Mesendoderm (in vitro differentiated cells): ENCODE data around the gene HMGN1.
"Not testable (repeated sequence)": the region's sequence is repeated elsewhere in the genome, so short reads cannot be mapped to it uniquely, and the experiment has no call there.

Experiments
- DNase-seq: peaks from one replicate; pipeline ENCODE4 v3.0.0; 2013
- H2AK5ac ChIP-seq: 2 replicates; pipeline ENCODE4 v1.6.1; 2013; ENCODE audit warnings: low read length, inconsistent platforms
- H2BK120ac ChIP-seq: 2 replicates; pipeline ENCODE4 v1.6.1; 2013; ENCODE audit warnings: low read depth, mild to moderate bottlenecking, low read length, moderate library complexity, mixed read lengths
- H2BK15ac ChIP-seq: replicated peaks from 2 replicates; pipeline ENCODE4 v1.6.1; 2013; ENCODE audit warnings: low read depth, mild to moderate bottlenecking, moderate library complexity
- H2BK5ac ChIP-seq: 2 replicates; pipeline ENCODE4 v1.6.1; 2013; ENCODE audit warnings: low read length, inconsistent platforms
- H3K18ac ChIP-seq: 2 replicates; pipeline ENCODE4 v1.6.1; 2013; ENCODE audit warnings: mild to moderate bottlenecking, low read length, mixed read lengths
- H3K23ac ChIP-seq: one replicate; pipeline ENCODE4 v1.6.1; 2013; ENCODE audit warnings: low read length
- H3K27ac ChIP-seq: 2 replicates; pipeline ENCODE4 v1.5.1; 2013; ENCODE audit warnings: low read depth, mild to moderate bottlenecking, inconsistent platforms, low read length, moderate library complexity
- H3K27me3 ChIP-seq: 2 replicates; pipeline ENCODE4 v1.6.1; 2013; ENCODE audit warnings: low read length, control low read depth, mild to moderate bottlenecking, inconsistent platforms; ENCODE audit not compliant: insufficient read depth, poor library complexity
- H3K36me3 ChIP-seq: 2 replicates; pipeline ENCODE4 v1.6.1; 2013; ENCODE audit warnings: low read length, inconsistent platforms; ENCODE audit not compliant: control insufficient read depth, insufficient read depth
- H3K4ac ChIP-seq: one replicate; pipeline ENCODE4 v1.6.1; 2013; ENCODE audit warnings: low read depth, mild to moderate bottlenecking, low read length, moderate library complexity
- H3K4me1 ChIP-seq: 2 replicates; pipeline ENCODE4 v1.6.1; 2013; ENCODE audit warnings: low read depth, low read length, inconsistent platforms; ENCODE audit not compliant: control insufficient read depth
- H3K4me2 ChIP-seq: 2 replicates; pipeline ENCODE4 v1.6.1; 2013; ENCODE audit warnings: low read length
- H3K4me3 ChIP-seq: 2 replicates; pipeline ENCODE4 v1.5.1; 2013; ENCODE audit warnings: mild to moderate bottlenecking, low read length
- H3K56ac ChIP-seq: one replicate; pipeline ENCODE4 v1.6.1; 2013; ENCODE audit warnings: low read length
- H3K79me1 ChIP-seq: 2 replicates; pipeline ENCODE4 v1.6.1; 2013; ENCODE audit warnings: low read length, inconsistent platforms
- H3K79me2 ChIP-seq: 2 replicates; pipeline ENCODE4 v1.6.1; 2013; ENCODE audit warnings: mild to moderate bottlenecking, low read length; ENCODE audit not compliant: control insufficient read depth, insufficient read depth
- H3K9ac ChIP-seq: 2 replicates; pipeline ENCODE4 v1.6.1; 2013; ENCODE audit warnings: low read length, inconsistent platforms
- H4K5ac ChIP-seq: one replicate; pipeline ENCODE4 v1.6.1; 2013; ENCODE audit warnings: low read length
- H4K8ac ChIP-seq: one replicate; pipeline ENCODE4 v1.6.1; 2013; ENCODE audit warnings: low read depth, mild to moderate bottlenecking, control low read depth, low read length, moderate library complexity
- WGBS: extraction: QIAGEN DNeasy Blood & Tissue Kit; methylation state at CpG from one replicate; pipeline ENCODE4 v1.1.7; 2013; ENCODE audit warnings: low lambda C conversion rate, missing lambda C conversion rate; ENCODE audit not compliant: insufficient coverage; ENCODE audit errors: extremely low coverage; 5-methylcytosine and 5-hydroxymethylcytosine counted together

Gene HMGN1

DNA sequence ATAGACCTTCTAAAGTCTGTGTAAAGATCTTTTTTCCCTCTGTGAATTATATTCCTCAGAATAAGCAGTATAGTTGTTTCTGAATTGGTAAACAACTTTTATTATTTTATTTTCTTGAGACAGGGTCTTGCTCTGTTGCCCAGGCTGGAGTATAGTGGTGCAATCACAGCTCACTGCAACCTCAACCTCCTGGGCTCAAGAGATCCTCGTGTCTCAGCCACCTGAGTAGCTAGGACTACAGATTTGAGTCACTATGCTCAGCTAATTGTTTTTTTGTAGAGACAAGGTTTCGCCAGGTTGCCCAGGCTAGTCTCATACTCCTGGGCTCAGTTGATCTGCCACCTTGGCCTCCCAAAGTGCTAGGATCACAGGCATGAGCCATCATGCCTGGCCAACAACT lies 26.6 kb upstream of the HMGN1 start:
- Histone ChIP-seq H3K4me3 (no peak overlapping the region), H3K9ac (no peak overlapping the region), H4K8ac (no peak overlapping the region), H3K18ac (no peak overlapping the region), H2BK15ac (no peak overlapping the region), H4K5ac (no peak overlapping the region), H3K23ac (no peak overlapping the region), H3K4me2 (no peak overlapping the region), H3K27ac (no peak overlapping the region), H3K79me1 (no peaks in the 10 kb centered on the region), H3K79me2 (no peaks in the 10 kb centered on the region), H2BK120ac (no peak overlapping the region), H2BK5ac (no peak overlapping the region), H3K56ac (no peak overlapping the region), H3K27me3 (no peaks in the 10 kb centered on the region), H3K4me1 (peaks cover 3% of the 10 kb centered on the region), H3K4ac (no peak overlapping the region), H2AK5ac (no peak overlapping the region), H3K36me3 (no peaks in the 10 kb centered on the region)
- WGBS, result no CpG with 5 or more reads among the region's 2 CpGs
- no peak for DNase-seq

DNA sequence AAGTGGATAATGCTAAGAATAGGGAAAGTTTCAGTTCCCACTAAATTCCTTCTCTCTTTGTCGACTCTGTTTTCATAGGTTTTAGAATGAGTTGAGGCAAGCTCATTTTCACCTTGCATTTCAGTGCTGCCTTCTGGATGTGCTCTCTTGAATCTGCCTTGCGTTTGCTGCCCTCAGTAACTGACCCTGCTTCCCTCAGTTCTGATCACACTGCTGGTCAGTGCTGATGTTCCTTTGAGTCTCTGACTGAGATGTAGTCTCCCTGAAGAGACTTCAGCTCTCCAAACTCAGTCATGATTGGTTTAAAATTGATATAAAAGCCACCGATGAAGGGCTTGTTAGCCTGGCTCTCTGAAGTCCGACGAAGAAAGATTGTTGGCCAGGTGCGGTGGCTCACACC lies 25.2 kb upstream of the HMGN1 start:
- Histone ChIP-seq H3K4ac (no peak overlapping the region), H4K5ac (no peak overlapping the region), H2BK120ac (no peak overlapping the region), H3K27me3 (no peaks in the 10 kb centered on the region), H2BK5ac (no peak overlapping the region), H3K79me2 (no peaks in the 10 kb centered on the region), H3K56ac (no peak overlapping the region), H3K9ac (no peak overlapping the region), H3K4me1 (peaks cover 3% of the 10 kb centered on the region), H3K18ac (no peak overlapping the region), H3K36me3 (no peaks in the 10 kb centered on the region), H3K23ac (no peak overlapping the region), H3K4me3 (no peak overlapping the region), H4K8ac (no peak overlapping the region), H3K79me1 (no peaks in the 10 kb centered on the region), H3K4me2 (no peak overlapping the region), H2AK5ac (no peak overlapping the region), H3K27ac (no peak overlapping the region), H2BK15ac (no peak overlapping the region)
- no peak for DNase-seq
- WGBS, result no CpG with 5 or more reads among the region's 6 CpGs

DNA sequence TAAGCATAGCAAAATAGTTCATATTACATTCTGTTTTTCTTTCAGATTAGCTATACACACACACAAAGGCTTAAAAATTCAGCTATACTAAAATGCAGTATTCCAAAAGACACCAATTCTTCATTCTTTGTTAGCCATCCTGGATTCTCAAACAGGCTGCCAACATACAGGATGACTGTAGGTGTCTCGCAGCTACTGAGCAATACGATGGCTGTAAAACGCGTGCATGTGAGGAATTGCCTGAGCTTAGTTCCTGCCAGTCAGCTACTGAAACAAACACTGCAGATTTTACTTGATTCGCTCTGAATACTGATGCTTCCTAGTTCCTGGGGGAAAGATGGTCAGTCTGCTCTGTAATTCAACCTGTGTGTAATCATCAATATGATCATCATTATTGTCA lies 24.7 kb upstream of the HMGN1 start:
- H2BK120ac ChIP-seq, result no peak overlapping the region
- DNase-seq, result peak; percentile 66
- WGBS, result no CpG with 5 or more reads among the region's 5 CpGs
- no peak overlapping the region for H2AK5ac ChIP-seq
- H2BK15ac ChIP-seq, result no peak overlapping the region
- peaks cover 3% of the 10 kb centered on the region for H3K4me1 ChIP-seq
- no peaks in the 10 kb centered on the region for H3K79me1 ChIP-seq
- no peak overlapping the region for H3K4me2 ChIP-seq
- H4K5ac ChIP-seq, result no peak overlapping the region
- no peak overlapping the region for H3K9ac ChIP-seq
- no peak overlapping the region for H3K4me3 ChIP-seq
- H3K27ac ChIP-seq, result no peak overlapping the region
- no peak overlapping the region for H3K18ac ChIP-seq
- no peaks in the 10 kb centered on the region for H3K79me2 ChIP-seq
- H3K56ac ChIP-seq, result no peak overlapping the region
- H3K23ac ChIP-seq, result no peak overlapping the region
- H4K8ac ChIP-seq, result no peak overlapping the region
- no peaks in the 10 kb centered on the region for H3K27me3 ChIP-seq
- H2BK5ac ChIP-seq, result no peak overlapping the region
- H3K4ac ChIP-seq, result no peak overlapping the region
- H3K36me3 ChIP-seq, result no peaks in the 10 kb centered on the region

DNA sequence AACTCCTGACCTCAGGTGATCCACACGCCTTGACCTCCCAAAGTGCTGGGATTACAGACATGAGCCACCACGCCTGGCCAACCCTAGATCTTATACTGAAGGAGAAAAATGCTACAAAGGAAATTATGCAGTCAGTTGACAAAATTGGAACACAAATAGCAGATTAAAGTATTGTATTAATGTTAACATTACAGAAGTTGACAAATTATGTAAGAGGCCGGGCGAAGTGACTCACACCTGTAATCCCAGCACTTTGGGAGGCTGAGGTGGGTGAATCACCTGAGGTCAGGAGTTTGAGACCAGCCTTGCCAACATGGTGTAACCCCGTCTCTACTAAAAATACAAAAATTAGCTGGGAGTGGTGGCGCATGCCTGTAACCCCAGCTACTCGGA lies 21.0 kb upstream of the HMGN1 start:
- H3K4ac ChIP-seq, H4K8ac ChIP-seq, H3K4me2 ChIP-seq, H2BK120ac ChIP-seq, H4K5ac ChIP-seq, H3K4me3 ChIP-seq, H2BK5ac ChIP-seq, H3K9ac ChIP-seq, H3K4me1 ChIP-seq, H3K23ac ChIP-seq, DNase-seq, H2BK15ac ChIP-seq, H3K18ac ChIP-seq, H3K27ac ChIP-seq, H3K79me1 ChIP-seq, H3K36me3 ChIP-seq, H3K27me3 ChIP-seq, H2AK5ac ChIP-seq, H3K79me2 ChIP-seq, H3K56ac ChIP-seq: not testable (repeated sequence)
- no CpG with 5 or more reads among the region's 7 CpGs for WGBS

DNA sequence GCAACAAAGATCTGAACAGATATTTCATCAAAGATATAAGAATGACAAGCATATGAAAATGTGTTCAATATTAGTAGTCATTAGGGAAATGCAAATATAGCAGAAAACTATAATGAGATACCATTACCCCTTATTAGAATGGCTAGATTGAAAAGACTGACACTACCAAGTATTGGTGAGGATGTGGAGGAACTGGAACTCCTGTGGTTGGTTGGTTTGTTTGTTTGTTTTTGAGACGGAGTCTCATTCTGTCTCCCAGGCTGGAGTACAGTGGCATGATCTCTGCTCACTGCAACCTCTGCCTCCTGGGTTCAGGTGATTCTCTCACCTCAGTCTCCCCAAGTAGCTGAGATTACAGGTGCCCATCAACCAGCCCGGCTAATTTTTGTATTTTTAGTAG lies 18.9 kb upstream of the HMGN1 start:
- Histone ChIP-seq H3K9ac (no peak overlapping the region), H4K5ac (no peak overlapping the region), H3K18ac (no peak overlapping the region), H3K56ac (no peak overlapping the region), H4K8ac (no peak overlapping the region), H2BK120ac (no peak overlapping the region), H3K4ac (no peak overlapping the region), H3K4me3 (no peak overlapping the region), H3K4me2 (no peak overlapping the region), H2BK15ac (no peak overlapping the region), H3K27ac (no peak overlapping the region), H3K4me1 (no peaks in the 10 kb centered on the region), H3K27me3 (no peaks in the 10 kb centered on the region), H2BK5ac (no peak overlapping the region), H2AK5ac (no peak overlapping the region), H3K79me1 (no peaks in the 10 kb centered on the region), H3K36me3 (no peaks in the 10 kb centered on the region), H3K79me2 (no peaks in the 10 kb centered on the region), H3K23ac (no peak overlapping the region)
- DNase-seq, result no peak
- WGBS, result no CpG with 5 or more reads among the region's 2 CpGs

DNA sequence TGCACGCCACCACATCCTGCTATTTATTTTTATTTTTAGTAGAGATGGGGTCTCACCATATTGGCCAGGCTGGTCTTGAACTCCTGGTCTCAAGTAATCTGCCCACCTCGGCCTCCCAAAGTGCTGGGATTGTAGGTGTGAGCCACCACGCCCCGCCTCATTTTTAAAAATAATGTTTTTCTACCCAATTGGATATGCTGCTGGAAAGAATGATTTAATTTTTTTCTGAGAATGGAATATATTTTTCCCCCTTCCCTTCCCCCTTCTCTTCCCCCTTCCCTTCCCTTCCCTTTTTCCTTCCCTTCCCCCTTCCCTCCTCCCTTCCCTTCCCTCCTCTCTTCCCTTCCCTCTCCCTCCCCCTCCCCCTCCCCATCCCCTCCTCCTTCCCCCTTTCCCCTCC lies 17.7 kb upstream of the HMGN1 start:
- Histone ChIP-seq H3K79me2 (no peaks in the 10 kb centered on the region), H3K4me1 (no peaks in the 10 kb centered on the region), H2AK5ac (no peak overlapping the region), H2BK5ac (no peak overlapping the region), H3K18ac (no peak overlapping the region), H3K23ac (no peak overlapping the region), H3K4me2 (no peak overlapping the region), H2BK120ac (no peak overlapping the region), H3K56ac (no peak overlapping the region), H3K4ac (no peak overlapping the region), H3K27ac (no peak overlapping the region), H3K79me1 (no peaks in the 10 kb centered on the region), H3K27me3 (no peaks in the 10 kb centered on the region), H3K4me3 (no peak overlapping the region), H4K8ac (no peak overlapping the region), H2BK15ac (no peak overlapping the region), H3K9ac (no peak overlapping the region), H4K5ac (no peak overlapping the region), H3K36me3 (no peaks in the 10 kb centered on the region)
- WGBS, result no CpG with 5 or more reads among the region's 4 CpGs
- no peak for DNase-seq
